Right lobe of liver (tissue), 4 donors: ENCODE data around the gene SUCLA2.

ENCODE experiments used
- CTCF ChIP-seq, 4 donors: fragments of 200-600 bp in 3 of 4; fragments of 450-650 bp in 1 of 4; IDR thresholded peaks; one replicate each; pipeline versions ENCODE4 v1.5.1 to v1.8.0; 2016 to 2022; ENCODE audit warnings: antibody characterized with exemption in 4 of 4, mild to moderate bottlenecking in 2 of 4
- POLR2A ChIP-seq: fragments of 450-650 bp; IDR thresholded peaks from one replicate; pipeline ENCODE4 v1.6.1; 2017; ENCODE audit warnings: antibody characterized with exemption, mild to moderate bottlenecking
- donor health status: DM: no; HTN: no; CAD: no.
- donor health status: DM: no; HTN: no; CAD: no.
- donor health status: DM: no; HTN: yes; CAD: no.

GRCh38 chr13:48029859-48030258 is 28.8 kb upstream of the SUCLA2 start:
- TF ChIP-seq POLR2A (no peak), CTCF (IDR thresholded peaks at IDR 0.05) (no peak)
